Activated gamma-delta T cell treated with anti-CD3 and anti-CD28 coated beads, Interleukin-2, amount 50 U/mL, for 16 hours (primary cell): ENCODE results near the gene HOXA10.

Experiments used
- DNase-seq: peaks from one replicate; pipeline ENCODE4 v3.0.0-alpha.2; 2020; ENCODE audit warnings: low read depth

The HOXA10 gene

GRCh38 chr7:27128776-27129728 is 45.1 kb downstream of the HOXA10 start:
- DNase-seq = no peak

- no peak for DNase-seq
Observed at GRCh38 chr7:27128034-27128433, 46.1 kb downstream of the HOXA10 start.

- no peak for DNase-seq
Observed at GRCh38 chr7:27126596-27127327, 47.4 kb downstream of the HOXA10 start.

GRCh38 chr7:27125986-27126394 is 48.1 kb downstream of the HOXA10 start:
- no peak for DNase-seq

- no peak for DNase-seq
Observed at GRCh38 chr7:27124902-27125689, 49.0 kb downstream of the HOXA10 start.

GRCh38 chr7:27124096-27124901 is 49.8 kb downstream of the HOXA10 start:
- no peak for DNase-seq

DNA sequence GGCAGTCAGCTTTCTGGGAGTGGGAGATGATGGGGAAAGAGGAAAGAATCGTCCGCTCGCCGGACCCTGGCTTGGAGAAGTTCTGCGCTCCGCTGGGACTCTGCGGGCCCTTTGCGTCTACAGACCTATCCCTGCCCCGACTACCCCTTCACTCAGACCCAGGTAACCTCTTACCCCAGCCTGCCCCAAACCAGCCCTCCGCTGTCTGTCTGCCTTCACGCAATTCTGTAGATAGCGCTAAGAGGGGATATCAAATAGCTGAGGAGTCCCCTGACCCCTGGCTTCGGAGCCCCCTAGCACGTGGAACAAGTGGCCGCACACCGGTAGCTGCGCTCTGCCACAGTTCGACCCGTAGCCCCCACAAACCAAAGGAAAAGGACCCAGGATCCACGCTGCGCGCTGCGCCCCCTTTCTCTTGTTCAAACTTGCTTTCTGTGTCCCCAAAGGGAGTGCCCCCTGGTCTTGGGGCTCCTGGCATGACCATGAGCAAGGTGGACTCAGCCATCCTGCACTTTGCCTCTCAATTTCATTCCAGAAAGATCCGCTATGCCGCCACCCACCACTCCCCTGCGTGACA is 50.6 kb downstream of the HOXA10 start:
- DNase-seq = no peak

GRCh38 chr7:27123007-27123476 is 51.1 kb downstream of the HOXA10 start:
- no peak for DNase-seq

GRCh38 chr7:27122077-27122910 is 51.8 kb downstream of the HOXA10 start:
- no peak for DNase-seq

DNA sequence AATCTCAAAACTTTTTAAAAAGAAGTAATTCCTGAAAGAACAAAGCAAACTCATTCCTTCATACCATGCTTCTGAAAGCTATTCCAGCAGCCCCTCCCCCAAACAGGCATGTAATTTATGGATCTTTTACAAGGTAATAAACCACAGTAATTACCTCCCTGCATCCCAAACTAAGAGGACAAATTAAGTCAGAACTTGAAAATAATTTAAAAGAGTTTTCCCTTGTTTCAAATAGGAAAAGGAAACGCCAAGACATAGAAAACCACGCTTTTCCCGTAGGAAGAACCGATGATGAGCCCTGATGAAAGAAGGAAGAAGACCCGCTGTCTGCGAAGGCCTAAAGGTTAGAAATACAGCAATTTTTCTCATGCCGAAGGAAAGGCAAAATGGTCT is 52.4 kb downstream of the HOXA10 start:
- no peak for DNase-seq
